ELR (cell line): ENCODE results near the gene RNF39.
"Not testable (repeated sequence)": the region's sequence is repeated elsewhere in the genome, so short reads cannot be mapped to it uniquely, and the experiment has no call there.

ENCODE experiments used
- DNase-seq: peaks from one replicate; pipeline ENCODE4 v3.0.0-alpha.2; 2015; ENCODE audit warnings: low read depth

RNF39 gene, protein sequence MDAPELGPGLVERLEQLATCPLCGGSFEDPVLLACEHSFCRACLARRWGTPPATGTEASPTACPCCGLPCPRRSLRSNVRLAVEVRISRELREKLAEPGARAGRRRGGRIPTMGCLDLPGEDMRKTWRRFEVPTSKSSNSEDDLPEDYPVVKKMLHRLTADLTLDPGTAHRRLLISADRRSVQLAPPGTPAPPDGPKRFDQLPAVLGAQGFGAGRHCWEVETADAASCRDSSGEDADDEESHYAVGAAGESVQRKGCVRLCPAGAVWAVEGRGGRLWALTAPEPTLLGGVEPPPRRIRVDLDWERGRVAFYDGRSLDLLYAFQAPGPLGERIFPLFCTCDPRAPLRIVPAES

DNA sequence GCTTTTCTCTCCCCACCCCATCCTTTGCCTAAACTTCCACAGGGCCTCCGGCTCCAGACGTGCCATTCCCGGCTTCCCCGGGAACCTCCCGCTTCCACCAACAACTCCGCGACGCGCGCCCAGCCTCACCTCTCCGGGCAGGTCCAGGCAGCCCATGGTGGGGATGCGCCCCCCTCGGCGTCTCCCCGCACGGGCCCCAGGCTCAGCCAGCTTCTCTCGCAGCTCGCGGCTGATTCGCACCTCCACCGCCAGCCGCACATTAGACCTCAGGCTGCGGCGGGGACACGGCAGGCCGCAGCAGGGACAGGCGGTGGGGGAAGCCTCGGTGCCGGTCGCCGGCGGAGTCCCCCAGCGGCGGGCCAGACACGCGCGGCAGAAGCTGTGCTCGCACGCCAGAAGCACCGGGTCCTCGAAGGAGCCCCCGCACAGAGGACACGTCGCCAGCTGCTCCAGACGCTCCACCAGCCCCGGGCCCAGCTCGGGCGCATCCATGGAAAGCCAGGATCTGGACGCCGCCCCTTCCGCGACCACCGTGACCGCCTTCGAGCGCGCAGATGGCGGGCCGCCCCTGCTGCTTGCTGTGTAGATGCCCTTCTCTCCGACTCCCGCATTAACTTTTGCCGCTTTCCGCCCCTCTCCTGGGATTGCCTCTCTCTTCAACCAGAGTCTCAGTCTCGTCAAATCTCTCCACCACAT, at the start of gene RNF39:
RNF39 (minus strand) TSS at position 676 of the 696 bp plus-strand sequence; CDS start at position 492, 184 bp downstream.
- no peak for DNase-seq

DNA sequence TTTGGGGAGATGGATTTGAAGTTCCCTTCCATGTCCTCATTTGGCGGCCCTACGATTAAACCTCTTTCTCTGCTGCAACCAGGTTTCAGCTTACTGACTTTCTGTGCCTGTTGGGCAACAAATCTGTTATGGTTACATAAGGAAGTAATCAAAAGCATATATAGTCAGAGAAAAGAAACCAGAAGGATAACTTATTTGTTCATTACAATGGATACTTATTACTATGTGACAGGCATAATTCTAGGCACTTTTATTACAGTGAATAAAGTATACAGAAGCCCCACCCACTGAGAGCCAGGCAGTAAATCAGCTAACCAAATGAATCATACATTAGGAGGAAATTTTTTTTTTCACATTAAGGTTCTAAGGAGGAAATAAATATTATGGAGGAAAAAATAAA, 46.9 kb upstream of the RNF39 start:
- DNase-seq, result no peak

DNA sequence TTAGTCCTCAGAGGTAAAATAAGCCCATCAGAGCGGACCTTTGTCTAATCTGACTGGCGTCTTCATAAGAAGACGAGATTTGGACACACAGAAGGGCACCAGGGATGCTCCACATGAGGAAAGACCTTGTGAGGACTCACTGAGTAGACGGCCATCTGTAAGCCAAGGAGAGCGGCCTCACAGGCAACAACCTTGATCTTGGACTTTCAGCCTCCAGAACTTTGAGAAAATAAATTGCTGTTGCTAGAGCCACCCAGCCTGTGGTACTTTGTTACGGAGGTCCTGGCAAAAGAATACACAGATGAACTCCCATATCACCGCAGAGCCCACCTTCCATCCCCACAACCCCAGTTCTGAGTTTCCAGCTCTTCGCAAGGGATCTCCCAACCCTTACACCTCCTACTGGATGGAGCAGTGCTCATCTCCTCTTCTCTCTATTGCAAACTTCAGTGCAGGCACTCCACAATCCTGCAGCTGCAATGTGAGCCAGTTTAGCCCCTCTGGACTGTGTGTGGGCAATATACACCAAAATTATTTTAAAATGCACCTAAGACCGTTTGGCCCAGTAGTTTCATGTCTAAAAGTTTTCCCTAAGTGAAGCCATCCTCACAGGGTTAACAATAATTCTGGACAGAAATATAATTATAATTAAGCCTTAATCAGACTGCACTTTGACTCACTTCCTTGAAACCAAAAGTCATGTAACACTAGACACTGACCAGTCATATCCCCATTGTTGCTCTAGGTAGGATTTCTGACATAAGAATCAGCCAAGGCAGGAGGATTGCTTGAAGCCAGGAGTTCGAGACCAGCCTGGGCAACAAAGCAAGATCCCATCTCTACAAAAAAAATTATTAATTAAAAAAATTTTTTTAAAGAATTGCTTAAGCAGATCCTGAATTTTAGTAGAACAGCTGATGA, 46.1 kb upstream of the RNF39 start:
- no peak for DNase-seq

DNA sequence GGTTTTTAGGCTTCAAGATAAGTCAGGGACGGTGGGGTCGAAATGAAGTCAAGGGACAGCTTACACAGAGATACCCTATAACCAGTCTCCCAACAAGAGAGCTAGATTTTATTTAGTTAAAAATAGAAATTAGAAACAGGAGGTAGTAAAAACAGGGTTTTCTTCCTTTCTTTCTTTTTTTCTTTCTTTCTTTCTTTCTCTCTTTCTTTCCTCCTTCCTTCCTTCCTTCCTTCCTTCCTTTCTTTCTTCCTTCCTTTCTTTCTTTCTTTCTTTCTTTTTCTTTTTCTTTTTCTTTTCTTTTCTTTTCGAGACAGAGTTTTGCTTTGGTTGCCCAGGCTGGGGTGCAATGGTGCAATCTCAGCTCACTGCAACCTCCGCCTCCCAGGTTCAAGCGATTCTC, 43.1 kb upstream of the RNF39 start:
- DNase-seq, result not testable (repeated sequence)

DNA sequence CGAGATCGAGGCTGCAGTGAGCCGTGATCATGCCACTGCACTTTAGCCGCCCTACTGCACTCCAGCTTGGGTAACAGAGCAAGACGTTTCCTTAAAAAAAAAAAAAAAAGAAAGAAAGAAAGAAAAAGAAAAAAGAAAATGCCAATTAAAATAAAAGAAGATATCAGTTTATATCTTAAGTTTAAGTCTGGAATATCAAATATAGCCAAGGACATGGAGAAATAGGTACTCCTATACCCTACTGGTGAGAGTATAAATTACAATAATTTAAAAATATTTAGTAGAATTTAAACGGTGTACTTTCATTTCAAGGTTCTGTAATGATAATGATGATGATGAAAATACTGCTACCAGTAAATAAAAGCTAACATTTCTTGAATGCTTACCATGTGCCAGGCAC, 41.2 kb upstream of the RNF39 start:
- no peak for DNase-seq

DNA sequence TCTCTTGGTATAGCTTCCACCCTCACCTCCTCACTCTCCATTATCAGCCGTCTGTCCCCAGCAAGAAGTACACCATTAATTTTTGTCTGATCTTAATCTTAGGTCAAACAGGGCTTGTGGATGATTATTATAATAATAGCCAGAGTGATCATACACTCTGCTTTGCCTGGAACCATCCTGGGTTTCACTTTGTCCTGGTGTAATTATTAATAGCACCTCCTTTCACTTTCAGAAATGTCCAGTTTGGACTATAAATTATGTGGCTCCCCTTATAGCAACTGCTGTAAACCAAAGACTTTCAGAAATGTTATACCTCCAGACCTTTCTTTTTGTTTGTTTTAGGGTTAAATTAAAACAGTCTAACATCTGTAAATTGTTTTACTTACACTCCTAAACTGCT, 38.3 kb upstream of the RNF39 start:
- DNase-seq, result no peak

DNA sequence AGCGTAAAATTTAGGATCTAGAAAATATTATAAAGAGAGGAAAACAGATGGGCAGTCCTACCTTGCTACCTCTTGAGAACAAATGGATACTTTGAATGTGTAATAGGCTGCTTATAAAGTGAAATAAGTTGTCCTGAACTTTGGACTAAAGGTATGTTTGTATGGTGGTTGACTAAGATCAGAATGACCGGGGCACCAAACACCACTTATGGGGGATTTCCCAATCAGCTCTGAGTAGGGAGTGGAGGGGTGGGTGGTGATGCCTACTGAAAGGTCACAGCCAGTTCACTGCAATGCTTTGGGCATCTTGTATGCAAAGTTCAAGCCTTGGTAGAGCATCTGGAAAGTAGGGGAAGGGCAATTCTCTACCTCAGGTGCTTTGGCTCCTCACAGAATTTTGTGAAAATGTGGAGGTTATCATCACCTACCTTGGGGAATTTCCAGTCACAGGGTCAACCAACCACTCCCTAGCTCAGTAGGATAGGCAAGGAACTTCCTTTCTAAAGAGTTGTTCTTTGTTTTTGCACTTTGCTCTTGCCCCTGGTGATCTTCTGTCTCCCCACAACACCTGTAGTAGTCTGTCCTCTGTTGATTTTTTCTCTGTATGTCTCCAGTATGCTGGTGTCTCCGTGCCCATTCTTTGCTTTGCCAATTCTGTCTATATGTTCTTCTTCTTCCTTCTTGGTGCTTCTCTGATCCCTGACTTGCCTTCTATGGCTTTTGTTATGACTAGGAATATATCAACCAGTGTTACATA, 37.6 kb upstream of the RNF39 start, which contains the start of gene TRIM31:
TRIM31 (minus strand) TSS at position 88 of the 757 bp plus-strand sequence. CDS start 285 bp downstream, outside the sequence.
- no peak for DNase-seq

DNA sequence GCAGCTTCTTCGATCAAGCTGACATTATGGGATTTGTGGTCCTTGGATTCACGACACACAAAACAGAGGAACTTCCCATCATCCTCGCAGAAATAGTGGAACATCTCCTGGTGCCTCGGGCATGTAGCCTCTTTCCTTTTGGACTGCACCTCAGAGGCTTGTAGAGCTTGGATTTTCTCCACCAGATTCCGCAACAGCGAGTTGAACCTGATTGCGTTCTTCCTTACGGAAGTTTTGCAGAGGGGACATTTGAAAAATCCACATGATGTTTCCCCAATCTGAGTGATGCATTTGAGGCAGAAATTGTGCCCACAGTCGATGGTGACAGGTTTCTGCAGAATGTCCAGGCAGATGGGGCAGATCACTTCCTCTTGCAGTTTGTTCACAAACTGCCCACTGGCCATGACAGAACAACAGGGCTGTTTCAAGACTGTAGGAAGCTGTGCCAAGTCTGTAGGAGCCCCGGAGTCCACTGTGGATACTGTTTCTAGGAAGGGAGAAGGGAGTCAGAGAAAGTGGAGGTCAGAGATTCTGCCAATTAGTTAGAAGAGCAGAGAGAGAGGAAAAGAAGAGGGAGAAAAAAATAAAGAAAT, 36.9 kb upstream of the RNF39 start:
- no peak for DNase-seq

DNA sequence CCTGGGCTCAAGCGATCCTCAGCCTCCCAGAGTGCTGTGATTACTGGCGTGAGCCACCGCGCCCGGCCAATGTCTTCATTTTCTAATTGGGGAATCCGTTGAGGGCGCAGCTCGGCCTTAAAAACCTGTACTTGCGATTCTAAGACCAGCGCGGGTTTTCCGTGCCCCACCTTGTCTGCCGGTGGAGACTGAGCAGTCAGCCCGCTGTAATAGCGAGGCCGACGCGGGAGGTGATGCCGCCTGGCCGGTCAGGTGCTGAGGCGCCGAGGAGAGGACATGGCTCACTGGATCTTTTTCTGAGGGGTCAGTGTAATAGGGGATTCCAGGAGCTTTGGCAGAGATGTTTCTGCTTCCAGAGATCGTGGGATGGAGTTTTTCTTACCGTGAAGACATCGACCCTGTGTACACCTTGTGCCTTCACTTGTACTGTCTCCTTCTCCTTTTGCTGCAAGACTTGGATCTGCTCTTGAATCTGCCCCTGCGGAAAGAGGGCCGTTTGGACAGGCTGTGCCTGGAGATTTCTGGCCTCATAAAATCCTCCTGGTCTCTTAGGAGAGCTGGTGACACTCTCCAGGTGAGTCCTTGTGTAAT, 35.8 kb upstream of the RNF39 start:
- DNase-seq, result no peak

DNA sequence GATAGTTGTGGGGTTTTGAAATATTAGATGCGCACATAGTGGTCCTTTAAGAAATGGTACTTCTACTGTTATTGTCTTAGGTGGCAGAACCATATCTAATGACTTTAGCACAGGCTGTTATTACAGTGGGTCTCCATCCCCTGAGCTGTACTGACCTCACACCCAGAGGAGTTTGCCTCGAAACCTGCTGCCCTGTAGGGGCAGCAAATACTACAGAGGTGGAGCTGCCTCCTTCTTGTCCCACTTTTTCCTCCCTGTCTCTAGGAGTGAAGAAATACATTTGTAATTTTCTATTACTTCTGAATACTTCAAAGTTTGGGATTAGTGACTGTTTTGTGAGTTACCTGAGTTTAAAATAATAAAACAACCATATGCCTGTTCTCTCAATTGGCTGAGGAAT, 29.1 kb upstream of the RNF39 start:
- no peak for DNase-seq

DNA sequence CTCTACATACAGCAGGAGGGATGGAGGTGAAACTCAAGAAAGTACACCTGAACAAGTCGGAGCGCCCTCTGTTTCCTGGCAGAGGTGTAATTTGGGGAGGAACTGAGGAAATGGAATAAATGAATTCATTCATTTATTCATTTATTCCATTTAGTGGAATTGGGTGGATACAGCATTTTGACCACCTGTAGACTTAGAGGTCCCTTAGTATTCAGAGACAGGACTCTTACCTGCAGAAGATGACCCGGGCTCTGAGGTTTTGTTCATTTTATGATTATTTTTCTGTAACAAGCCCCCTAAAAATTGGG, 28.3 kb upstream of the RNF39 start:
- DNase-seq, result no peak

DNA sequence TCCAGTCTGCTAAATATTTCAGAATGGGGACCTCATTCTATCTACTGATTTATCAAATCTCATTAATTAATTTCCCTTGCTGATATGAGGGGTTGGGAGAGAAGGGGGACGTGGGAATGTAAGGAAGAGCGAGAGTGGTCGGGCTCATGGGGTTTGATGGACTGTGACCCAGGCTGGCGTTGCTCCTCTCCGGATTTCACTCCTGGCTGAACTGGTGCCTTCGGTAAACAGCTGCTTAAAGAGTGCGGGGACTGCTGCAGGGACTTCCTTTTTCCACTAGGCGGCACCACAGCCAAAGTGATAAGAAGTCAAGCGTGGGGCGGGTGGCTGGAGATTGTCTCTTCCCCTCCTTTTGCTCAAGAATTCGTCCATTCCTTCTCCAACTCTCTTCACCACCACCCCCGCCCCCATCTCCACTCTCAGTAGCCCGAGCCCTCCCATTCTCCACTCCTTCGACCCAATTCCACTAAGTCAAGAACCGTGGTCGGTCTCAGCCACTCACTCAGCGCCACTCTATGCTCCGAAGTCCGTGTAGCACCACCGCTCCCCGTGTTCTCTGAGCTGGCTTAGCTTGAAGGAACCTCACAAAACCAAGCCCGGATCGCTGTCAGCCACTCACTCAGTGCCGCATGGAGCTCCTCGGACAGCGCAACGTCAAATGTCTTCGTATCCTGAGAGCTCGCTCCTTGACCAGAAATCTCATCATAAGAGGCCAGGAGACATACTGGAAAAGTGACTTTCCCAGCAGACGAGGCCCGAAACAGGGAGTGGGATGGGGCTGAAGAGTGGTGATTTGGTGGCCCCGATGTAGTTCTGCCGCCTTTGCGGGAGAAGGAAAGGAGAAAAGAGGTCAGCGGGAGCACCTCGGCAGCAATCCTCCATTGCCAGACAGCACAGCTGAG, 27.7 kb upstream of the RNF39 start:
- peak; percentile 90 for DNase-seq

DNA sequence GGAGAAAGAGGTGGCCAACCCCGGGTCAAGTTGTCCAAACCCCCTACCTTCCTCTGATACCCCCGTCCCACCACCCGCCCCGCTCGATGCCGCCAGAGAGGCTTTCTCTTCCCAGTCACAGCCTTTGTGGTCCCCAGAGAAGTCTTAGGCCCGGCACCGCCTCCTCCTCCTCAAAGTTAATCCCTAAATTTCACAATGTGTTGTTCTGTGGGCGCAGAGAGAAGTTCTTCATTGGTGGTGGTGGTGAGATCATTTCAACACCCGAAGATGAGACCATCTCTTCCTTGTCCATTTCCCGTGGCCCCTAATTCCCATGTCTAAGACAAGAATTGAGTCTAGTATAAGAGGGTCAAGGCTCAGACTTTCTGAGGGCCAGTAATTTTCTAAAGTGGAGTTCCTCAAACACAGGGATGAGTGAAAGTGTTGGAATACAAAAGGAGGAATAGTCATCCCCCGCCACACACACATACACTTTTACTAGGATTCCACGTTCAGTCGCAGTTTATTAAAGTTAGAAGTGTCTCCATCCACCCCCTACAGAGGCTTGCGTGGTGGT, 26.9 kb upstream of the RNF39 start:
- no peak for DNase-seq

DNA sequence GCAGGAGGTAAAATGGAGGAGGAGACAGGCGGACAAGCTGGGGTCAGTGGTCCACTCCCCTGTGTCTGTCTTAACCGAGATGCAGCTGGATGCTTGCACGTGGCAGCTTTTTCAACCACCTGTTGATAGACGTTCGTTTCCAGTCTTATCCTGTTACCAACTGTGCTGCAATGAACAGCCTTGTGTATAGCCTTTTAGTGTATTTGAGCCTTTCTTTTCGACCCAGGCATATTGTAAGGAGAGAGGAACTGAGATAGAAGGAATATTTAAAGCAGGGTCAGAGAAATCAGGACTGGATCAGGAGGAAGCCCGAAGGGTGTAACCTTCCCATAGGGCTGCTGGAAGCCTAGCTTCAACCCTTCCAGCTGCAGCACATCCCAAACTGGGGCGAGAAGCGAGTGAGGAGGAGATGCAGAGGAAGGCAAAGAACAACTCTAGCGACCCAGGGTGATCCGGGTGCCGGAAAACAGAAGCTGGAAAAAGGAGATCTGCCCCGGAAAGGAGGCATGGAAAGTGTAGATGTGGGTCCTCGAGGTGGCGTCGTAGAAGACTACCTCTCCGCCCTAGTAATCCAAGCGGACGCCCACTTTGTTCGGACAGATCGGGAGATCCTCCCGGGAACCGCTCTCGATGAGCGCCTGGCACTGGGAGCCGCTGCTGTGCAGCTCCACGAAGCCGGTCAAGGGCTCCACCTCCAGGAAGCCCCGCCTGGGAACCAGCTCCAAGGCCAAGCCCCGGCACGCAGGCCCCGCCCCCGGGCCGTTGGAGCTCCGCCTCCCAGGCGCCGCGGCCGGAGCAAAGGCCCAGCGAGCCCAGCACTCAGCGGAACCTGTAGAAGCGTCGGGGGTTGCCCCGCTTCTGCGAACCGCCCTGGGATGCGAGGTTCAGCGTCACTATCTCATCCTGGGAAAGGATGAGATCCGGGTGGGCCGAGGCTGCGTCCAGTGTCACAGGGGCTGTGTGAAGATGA, 26.2 kb upstream of the RNF39 start:
- peak; percentile 91 for DNase-seq

DNA sequence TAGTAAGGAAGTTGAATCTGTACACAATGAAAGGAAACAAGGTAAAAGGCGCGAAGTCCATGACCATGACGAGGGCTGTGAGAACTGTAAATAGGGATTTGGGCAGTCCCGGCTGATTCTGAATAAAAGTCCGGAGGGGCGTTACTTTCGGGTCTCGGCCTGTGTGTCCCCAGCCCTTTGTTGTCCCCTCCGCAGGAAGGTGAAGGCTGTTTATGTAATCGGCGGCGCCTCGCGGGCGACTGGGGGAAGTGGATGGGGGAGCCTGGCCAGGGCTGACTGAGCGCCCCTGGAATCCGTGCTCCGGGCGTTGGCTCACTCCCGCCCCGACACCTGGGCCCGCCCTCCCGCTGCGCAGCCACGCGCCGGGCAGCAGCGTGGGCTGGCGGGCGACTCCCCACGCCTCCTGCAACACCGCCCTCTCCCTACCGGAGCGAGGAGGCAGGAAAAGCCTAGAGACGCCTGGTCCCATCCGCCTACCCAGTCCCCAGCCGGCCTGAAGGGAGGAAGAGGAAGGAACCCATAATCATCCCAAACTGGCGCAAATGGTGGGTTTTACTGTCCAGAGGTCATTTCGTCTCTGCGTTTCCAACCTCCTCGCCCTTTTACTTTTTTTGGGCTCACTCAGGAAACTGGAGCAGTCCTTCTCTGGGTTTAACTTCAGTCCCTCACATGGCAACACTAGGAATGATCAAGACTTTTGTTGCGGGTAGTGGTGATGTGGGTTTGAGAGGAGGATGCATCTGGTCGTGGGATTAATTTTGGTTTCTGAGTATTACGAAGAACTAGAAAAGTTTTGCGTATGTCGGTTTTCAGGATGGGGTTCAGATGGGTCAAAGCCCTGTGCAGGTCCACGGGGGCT, 25.2 kb upstream of the RNF39 start:
- peak; percentile 42 for DNase-seq

DNA sequence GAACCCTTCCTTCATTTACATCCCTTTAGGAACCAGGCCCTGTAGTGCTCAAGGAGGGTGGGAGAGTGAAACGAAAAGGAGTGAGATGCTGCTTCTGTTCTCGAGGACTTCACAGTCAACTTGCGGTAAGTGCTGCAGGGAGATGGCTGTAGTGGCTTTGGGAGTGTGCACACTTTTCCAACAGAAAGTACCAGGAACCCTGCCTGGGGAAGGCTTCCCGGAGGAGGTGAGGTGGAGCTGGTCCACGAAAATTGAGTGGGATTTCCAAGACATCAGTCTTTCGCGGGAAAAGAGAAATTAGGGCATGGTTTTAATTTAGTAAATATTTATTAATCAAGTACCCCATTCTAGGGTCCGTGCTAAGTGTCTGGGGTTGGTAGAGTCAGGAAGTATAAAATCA, 24.6 kb upstream of the RNF39 start:
- no peak for DNase-seq
